DMS114 treated with DMSO at 0.1 percent for 48 hours (cell line): ENCODE measurements around the gene PLPP2.

ENCODE experiments used
- DNase-seq: peaks from one replicate; lab custom pipeline; 2025; ENCODE audit not compliant: unreplicated experiment; lab: John Stamatoyannopoulos, UW

Gene PLPP2

DNA sequence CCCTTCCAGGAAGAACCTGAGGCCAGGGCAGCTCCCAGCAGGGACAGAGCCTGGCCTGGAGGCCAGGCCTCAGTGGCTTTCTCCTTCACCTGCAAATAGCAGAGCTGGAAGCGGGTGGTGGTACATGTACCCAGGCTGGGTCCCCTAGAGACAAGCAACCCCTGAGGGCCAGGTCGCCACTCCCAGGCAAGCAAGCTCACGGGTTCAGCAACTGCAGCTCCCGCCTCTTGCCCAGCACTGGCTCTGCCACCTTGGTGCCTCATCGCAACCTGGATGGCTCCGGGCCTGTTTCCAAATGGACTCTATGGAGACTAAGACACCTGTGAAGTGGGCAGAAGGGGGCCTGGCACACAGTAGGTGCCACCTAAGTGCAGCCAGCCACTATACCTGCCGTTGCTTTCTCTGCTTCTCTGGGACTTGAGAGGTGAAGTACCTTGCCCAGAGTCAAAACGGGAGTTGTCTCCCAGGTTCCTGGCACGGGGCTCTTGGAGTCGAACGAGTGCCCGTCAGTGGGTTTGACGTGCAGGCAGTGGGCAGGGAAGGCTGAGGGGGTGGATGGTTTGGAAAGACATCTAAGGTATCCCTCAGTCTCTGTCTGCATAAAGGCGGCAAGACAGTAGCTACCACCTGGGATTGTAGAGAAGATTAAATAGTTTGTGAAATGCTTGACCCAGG, 2.4 kb upstream of the PLPP2 start:
- DNase-seq = no peak

DNA sequence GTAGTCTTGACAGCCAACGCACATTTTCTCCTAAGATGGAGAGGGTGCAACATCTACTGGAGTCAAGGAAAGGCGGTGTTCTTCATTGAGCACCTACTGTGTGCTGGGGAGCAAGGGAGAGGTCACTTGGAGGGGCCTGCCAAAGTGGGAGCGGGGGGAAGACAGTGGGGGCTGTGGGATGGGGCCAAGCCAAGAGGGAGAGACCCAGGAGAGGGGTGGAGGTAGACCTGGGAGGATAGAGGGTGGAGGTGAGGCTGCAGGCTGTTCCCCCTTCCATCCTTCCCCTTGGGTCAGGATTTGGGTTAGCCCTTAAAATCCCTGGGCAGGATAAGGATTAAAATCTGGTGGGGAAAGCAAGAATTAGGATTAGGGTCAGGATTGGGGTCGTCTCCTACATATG, 1.7 kb upstream of the PLPP2 start:
- DNase-seq = no peak

DNA sequence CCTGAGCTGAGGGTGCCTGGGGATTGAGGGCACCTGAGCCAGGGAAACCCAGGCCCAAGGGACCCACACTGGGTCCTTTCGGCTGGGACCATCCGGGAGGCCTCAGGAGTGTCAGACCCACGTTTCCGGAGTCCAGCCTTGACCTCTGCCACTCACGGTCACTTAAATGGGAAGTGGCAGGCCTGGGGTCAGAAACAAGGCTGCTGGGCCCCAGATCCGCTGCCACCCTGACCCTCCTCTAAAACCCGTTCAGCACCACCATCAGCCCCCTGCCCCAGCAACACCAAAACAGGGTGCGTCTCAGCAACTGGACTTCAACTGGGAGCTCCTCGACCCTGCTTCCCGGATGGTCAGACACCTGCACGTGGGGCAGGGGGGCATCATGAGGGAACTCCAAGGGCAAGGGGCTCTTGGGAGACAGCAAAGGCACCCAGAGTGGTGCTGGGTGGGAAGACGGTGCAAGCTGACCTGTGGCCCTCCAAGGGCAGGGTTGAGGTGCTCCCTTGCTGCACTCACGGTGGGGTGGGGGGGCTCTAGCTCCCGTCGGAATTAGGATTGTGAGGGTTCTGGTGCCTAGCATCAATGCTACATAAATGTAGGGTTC, 1.2 kb upstream of the PLPP2 start:
- DNase-seq = no peak

DNA sequence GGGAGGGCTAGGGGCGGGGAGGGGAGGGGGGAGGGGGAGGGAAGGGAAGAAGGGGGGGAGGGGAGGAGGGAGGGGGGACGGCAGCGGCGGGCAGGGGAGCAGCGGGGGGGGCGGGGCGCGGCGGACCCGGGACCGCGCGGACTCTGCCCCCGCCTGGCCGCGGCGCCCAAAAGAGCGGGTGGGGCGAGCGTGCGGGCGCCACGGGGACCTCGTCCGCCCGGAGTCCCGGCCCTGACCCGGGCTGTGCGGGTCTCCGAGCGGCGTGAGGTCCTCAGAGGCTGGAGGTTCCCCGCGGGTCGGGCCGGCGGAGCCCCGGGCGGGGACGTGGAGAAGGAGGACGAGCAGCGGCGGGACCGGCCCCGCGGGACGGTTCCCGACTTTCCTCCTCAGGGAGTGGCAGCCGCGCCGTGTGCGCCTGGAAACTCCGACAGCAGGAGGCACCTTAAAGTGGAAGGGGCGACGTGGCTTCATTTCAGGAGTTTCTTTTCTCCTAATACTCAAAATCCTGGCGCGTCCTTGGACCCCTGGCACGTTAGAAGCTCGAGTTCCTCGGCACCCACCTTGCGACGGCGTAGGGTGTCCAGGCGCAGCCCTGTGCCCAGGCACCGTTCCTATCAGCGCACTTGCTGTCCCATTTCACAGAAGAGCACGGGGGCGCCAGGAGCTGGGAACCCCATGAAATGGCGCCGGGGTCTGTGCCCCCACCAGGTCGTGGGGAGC, 518 bp upstream of the PLPP2 start:
- no peak for DNase-seq

DNA sequence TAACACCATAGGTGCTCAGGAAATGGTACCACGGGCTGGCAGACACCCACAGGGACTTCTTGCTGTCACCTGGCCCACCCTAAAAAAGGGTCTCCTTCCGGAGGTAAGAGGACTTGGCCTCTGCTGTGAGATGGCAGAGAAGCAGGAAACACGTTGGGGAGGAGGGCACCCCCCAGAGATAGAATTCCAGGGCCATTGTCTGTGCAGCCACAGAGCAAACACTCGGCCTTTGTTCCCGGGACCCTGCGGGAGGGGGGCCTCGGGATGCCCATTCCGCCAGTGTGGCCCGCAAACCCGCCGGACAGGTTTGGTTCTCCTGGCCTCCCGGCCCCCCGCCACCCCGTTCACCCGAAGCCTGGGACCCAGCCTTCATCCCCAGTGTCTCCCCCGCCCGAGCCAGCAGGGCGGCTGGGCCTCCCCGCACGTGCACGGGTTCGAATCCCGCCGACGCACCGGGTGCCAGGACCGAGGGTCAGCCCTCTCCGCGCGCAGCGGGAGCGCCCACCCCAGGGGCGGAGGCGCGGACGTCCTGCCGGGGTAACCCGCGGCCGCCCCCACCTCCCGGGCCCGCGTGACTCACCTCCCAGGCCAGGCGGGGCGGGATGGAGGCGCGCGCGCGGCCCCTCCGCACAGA, 714 bp downstream of the PLPP2 start:
- DNase-seq = no peak

DNA sequence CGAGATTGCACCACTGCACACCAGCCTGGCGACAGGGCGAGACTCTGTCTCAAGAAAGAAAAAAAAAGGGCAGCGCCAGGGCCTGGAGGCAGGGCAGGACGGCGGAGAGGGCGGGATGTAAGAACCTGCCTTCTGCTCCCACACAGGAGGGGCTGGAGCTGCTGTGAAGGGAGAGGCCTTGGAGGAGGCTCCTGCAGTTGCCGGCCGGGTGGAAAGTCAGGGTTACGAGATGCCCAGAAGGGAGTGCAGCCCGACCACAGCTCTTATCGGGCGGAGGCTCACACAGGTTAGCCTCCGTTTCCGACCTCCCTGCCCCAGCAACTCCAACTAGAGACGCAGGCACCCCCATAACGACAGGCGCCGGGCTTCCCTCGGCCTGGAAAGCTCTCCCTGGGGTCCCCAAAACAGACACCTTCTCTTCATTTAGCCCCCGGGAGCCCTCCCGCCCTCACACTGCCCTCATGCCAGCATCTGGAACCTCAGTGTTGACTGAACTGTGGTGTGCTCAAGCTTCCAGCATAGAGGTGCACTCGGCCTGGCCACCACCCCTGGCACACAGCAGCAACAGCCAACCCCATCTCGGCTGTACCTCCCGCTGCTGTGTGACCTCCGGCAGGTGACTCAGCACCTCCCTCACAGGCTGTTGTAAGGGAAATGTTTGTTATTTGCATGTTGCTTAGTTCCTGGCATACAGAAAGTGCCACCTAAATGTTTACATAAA, 1.4 kb downstream of the PLPP2 start:
- DNase-seq = no peak

DNA sequence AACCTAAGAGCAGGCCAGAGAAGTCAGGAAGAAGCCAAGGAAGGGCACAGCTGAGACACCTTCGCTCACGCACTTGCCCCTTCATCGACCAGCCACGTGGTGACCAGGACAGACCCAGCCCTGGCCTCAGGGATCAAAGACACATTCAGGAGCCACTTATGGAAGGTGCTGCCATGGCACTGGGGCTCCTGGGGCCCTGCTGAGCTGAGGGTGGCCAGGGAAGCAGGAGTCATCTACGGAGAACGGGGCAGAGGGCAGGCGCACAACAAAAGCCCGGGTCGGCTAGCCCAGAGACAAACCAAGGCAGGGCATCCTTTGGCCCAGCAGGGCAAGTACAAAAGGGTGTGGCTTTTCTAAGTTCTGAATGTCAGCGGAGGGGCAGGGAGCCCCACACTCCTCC, 2.3 kb downstream of the PLPP2 start:
- no peak for DNase-seq

DNA sequence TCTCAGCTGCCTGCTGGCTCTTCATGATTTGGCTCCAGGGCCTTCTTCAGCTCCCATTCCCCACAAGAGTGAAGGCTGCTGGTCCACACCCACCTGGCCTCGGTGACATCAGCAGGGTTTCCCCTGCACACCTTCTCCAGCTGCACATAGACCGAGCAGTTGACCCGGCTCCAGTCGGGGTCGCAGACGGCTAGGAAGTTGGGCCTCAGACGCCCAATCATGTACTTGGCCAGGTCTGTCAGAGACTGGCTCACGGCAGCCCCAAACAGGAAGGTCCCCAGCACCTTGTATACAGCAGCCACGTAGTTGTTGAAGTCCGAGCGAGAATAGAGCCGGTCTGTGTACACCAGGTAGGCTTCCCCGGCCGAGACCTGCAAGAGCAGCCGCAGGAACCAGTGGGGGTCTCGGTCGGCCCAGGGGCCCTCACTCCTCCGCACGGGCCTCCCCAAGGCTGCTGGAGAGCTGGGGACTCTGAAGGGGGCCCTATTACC, 3.8 kb downstream of the PLPP2 start:
- no peak for DNase-seq

DNA sequence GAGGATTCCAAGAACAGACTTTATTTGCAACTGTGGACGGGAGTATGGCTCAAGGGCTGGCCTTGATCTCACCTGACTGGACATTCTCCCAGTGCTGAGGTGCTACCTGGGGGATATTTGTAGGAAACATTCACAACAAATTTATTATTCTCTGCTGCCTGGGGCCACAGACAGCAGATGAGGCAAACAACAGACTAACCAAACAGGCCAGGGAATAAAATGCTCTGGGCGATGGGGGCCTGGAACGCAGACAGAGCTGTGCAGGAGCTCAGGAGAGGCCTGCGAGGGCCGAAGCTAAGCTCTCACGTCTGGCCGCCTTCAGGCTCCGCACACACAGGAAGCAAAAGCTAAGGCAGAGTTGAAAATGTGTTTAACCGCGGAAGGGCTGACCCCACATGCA, 7.8 kb downstream of the PLPP2 start:
- DNase-seq = no peak

DNA sequence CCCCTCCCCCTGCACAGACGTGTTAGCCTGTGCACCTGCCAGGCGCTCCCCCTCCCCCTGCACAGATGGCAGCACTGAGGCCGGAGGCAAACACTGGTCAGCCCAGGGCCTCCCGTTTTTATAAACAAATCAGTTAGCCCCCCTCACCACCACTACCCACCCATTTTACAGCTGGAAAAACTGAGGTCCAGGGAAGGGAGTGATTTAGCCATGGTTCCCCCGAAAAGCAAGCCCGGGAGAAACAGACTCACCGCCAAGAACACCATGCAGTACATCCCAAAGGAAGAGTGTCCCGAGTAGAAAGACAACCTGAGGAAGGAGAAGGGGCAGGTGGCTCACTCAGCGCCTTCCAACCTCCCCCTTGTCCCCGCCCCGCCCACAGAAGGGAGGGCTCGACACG, 8.7 kb downstream of the PLPP2 start:
- no peak for DNase-seq

DNA sequence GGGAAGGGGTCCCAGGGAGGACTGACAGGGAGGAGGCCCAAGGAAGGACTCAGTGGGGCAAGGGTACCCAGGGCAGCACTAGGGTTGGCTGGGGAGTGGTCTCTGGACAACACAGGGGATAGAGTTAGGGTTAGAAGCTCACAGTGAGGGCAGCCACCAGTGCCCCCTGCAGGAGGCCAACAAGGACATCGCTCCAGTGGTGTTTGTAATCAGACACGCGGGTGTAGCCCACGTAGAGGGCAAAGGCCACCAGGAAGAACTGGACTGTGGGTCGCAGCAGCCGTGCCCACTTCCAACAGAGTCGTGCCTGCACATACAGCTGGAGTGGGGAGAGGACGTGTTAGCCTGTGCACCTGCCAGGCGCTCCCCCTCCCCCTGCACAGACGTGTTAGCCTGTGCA, 9.2 kb downstream of the PLPP2 start:
- no peak for DNase-seq

DNA sequence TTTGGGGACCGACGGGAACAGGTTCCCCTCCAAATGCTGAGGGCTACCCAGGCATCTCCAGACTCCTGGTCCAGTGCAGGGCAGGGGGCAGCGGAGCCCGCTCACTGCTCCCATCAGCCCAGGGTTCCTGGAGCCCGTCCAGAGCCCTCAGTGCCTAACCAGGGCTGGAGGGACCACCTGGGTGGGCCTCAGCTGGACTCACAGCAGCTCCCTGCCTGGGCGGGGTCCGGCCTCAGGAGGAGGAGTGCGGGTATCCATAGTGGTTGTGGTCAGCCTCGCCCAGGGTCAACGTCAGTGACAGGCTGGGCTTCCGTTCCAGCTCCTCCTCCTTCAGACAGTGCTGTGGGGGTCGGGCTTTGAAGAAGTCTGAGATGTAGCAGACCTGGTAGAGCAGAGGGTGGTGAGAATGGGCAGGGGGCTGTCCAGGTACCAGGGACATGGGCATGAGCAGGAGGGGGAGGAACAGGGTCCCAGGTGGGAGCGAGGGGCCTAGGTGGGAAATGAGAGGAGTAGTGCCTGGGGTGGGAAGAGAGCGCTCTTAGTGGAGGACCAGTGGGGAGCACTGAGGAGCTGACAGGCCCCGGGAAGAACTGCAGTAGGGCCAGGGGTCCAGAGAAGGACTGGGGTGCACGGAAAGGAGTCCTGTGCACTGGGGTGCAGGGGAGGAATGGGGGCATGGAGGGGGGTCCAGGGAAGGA, 9.9 kb downstream of the PLPP2 start:
- DNase-seq = no peak

DNA sequence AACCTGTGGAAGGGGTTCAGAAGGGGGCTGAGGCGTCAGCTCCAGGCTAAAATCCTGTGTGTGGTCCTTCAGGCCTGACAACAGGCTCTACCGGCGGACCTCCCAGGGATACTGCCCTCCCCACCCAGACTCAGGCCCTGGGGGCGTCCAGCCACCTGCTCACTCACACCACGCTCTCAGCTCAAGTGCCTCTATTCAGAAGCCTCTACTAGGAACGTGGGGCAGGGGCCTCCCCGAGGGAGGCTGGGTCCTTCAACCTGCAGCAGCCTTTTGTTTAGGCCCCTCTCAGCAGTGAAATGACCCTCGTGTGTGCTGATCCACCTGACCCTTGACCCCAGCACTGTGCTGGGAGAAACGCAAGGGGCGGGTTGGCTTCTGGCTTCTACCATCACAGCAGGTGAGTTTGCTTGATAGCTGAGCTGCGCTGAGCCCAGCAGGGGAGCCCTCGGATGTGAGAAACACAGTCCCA, 10.6 kb downstream of the PLPP2 start:
- DNase-seq = no peak

DNA sequence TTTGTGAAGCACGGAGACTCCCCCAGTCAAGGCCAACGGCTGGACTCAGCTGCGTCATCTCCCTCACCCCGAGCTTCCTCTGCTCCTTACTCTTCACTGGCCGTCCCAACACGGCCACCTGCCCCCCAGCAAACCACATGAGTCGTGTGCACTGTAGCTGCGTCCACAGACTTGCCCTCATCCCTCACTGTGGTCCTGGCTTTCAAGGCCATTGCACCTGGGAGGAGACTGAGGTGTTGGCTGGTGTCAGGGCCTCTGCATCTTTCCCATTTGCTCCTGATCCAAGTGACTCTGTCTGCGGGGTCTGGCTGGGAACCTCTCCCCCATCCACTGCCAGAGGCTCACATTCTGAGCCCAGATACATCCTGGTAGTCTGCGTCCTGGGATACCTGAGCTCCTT, 11.5 kb downstream of the PLPP2 start:
- DNase-seq = no peak

DNA sequence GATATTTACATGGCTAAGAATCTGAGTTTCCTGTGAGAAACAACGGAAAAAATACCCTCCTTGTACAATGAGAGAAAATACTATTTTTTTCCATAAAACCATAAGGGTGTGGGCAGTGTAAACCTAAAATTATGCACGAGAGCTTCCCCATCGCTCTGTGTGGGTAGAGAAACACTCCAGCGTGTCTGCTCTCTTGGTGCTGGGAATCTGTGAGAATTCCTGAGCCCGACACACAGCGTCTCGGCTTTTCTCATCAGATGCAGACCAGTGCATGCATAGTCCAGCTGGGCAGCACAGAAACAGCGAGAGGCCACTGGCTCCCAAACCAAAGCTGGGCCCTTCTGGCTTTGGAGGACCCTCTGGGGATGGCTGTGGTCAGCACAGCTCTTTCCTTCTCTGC, 12.0 kb downstream of the PLPP2 start:
- no peak for DNase-seq

DNA sequence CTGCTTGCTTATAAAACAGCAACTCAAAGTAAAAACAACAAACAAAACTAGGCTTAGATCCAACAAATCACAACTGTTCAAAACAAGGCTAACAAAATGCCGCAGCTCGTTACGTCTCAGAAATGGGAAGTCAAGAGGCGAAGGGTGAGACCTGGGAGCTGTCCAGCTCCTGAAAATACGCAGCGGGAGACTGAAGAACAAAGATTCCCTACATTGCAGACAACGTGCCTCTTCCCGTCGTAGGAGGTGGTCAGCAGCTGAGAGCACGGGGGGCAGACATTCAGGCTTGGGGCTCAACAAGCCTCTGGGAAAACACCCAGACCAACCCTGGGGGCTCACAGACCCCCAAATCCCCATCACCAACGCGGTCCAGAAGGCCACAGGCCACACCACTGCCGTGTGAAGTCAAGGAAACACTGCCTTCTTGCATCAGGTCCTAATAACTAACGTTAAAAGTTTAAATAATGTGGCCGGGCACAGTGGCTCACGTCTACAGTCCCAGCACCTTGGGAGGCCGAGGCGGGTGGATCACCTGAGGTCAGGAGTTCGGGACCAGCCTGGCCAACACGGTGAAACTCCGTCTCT, 13.5 kb downstream of the PLPP2 start:
- no peak for DNase-seq

DNA sequence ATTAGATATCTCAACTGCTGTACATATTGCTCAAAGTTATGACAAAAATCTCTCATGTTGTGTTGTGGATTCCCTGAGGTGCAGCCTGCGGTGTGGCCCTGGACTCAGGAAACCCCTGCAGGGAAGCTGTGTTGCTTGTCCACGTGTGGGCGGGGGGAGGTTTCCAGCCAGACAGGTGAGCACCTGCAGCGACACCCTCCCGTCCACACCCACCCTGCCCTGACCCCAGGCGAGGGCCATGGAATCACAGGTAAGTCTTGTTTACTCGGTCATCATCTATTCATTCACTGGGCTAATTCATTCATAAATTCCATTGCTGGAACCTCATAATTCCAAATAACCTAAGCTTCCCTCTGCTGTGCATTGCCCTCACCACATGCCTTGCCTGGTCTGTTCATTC, 14.1 kb downstream of the PLPP2 start:
- no peak for DNase-seq

DNA sequence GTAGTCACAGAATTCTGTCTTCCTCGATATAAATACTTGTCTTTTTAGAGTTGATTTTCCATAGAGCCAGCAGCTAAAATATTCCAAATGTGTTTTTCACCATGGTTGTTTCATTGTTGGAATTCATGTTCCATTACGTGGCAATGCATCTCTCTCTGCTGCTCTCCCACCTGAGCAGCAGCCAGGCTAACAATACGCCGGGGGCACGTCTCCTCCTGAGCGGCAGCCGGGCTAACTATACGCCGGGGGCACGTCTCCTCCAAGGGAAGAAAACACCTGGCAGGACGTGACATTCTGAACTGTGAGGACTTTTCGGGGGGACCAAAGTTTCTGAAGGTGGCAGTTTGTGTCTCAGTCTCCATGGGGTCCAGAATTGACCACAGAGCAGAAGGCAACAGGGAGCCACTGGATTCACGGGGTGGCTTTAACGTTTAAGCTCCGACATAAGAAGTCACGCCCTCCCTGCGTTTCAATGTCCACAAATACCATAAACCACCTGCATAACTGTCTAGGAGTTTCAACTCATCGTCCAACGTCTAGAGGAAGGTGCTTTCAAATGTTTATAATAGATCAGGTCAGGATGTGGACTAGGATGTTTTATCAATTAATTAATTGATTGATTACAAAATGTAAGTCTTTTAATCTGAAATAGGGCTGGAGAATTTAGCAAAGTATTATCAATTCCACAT, 15.1 kb downstream of the PLPP2 start:
- DNase-seq = no peak

DNA sequence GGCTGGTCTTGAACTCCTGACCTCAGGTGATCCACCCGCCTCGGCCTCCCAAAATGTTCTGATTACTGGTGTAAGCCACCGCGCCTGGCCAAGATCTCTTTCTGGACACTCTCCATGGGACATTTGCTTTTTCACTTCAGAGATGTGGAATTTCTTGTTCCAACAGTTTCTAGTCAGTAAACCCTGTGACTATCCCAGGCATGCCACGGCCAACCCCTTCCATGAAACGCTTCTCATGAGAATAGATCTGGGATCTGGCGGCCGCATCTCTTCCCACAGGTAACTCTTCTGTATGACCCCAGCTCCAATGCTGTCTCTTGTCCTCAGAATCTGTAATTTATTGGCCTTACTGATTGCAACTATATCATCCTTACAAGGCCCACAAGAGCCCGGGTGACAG, 16.2 kb downstream of the PLPP2 start:
- DNase-seq = no peak

DNA sequence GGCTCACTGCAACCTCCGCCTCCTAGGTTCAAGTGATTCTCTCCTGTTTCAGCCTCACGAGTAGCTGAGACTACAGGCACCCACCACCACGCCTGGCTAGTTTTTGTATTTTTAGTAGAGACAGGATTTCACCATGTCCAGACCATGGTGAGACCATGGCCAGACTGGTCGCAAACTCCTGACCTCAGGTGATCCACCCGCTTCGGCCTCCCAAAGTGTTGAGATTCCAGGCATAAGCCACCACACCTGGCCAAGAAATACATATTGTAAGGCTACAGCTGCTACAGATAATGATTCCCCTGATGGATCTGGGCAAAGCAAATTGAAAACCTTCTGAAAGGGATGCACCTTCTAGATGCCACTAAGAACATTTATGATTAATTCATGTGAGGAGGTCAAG, 17.8 kb downstream of the PLPP2 start:
- DNase-seq = no peak
